Measurements from ENCODE around the gene DDX28. TPM values are rescaled to one million over a fixed set of nuclear protein-coding genes. Genes with fewer than 3 reads are reported as not detected.

DDX28 gene
- polyA plus RNA-seq, 3 donors = 14.7 to 42.9 (median 27.7) TPM

DNA sequence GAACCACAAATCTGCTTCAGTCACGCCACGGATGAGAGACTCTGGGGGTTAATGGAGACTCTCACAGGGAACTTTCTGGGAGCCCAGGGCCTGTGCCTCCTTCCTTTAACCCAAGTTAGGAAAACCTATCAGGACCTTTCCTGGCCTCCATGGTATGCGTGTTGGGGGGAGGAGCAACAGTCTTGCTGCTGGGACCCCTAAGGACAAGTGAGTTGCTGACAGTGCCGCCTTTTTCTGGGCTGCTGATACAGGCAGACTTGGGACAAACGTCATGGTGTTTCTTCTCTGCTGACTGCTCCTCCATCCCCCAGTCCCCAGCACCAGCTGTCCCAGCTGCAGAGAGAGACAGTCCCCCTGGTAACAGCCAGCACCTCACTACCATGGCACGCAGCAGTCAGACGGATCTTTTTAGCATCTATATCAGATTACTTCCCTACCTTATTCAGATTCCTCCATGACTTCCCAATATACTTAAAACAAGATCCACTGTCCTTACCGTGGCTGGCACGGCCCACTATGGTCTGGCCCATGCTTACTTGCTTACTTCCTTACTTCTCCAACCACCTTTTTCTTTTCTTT, 13.8 kb downstream of the DDX28 start:
- Histone ChIP-seq H2AFZ (ENCODE audit: insufficient read depth, low read depth, low read length, poor library complexity, severe bottlenecking) (no peak overlapping the region), H3K27ac (ENCODE audit: low read depth in 1 of 2, low read length in 2 of 2) (no peak overlapping the region), H3K36me3 (replicated peaks in 1 of 2; ENCODE audit: control insufficient read depth in 1 of 2, insufficient read depth in 2 of 2, low read length in 2 of 2) (no peaks in the 10 kb centered on the region), H3K79me2 (ENCODE audit: insufficient read depth, low read length) (no peaks in the 10 kb centered on the region), H3K4me1 (ENCODE audit: control insufficient read depth in 1 of 2, insufficient read depth in 2 of 2, low read length in 2 of 2) (peaks cover 60 to 61% of the 10 kb centered on the region in 2 donors), H4K20me1 (ENCODE audit: insufficient read depth, low read length) (no peaks in the 10 kb centered on the region), H3K4me2 (replicated peaks; ENCODE audit: extremely low read depth, low read length, poor library complexity, severe bottlenecking) (no peak overlapping the region), H3K27me3 (ENCODE audit: control insufficient read depth in 2 of 2, insufficient read depth in 2 of 2, low read length in 2 of 2) (no peaks in the 10 kb centered on the region), H3K9ac (ENCODE audit: insufficient read depth, low read length, poor library complexity, severe bottlenecking) (no peak overlapping the region), H3K9me3 (replicated peaks in 1 of 2; ENCODE audit: control insufficient read depth in 1 of 2, insufficient read depth in 1 of 2, low read length in 2 of 2) (no peaks in the 10 kb centered on the region), H3K4me3 (replicated peaks in 1 of 3; ENCODE audit: low read depth in 2 of 3, low read length in 3 of 3) (no peak overlapping the region)
- WGBS (ENCODE audit: insufficient coverage) = 86% methylated on average over 9 of the region's 9 CpGs
- Mint-ChIP-seq H3K36me3 (peaks cover 0 to 3% of the 10 kb centered on the region in 2 donors), H3K27ac (peak overlapping the region in 4 of 7 donors; percentile 19 to 88 (median 54)), H3K4me3 (no peak overlapping the region), H3K9me3 (peaks cover 0 to 5% (median 0%) of the 10 kb centered on the region in 7 donors), H3K4me1 (peaks cover 54% of the 10 kb centered on the region), H3K27me3 (ENCODE audit: low read depth in 3 of 3) (peaks cover 0 to 2% (median 0%) of the 10 kb centered on the region in 3 donors)
- TF ChIP-seq, protein P1, sequence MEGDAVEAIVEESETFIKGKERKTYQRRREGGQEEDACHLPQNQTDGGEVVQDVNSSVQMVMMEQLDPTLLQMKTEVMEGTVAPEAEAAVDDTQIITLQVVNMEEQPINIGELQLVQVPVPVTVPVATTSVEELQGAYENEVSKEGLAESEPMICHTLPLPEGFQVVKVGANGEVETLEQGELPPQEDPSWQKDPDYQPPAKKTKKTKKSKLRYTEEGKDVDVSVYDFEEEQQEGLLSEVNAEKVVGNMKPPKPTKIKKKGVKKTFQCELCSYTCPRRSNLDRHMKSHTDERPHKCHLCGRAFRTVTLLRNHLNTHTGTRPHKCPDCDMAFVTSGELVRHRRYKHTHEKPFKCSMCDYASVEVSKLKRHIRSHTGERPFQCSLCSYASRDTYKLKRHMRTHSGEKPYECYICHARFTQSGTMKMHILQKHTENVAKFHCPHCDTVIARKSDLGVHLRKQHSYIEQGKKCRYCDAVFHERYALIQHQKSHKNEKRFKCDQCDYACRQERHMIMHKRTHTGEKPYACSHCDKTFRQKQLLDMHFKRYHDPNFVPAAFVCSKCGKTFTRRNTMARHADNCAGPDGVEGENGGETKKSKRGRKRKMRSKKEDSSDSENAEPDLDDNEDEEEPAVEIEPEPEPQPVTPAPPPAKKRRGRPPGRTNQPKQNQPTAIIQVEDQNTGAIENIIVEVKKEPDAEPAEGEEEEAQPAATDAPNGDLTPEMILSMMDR (IDR thresholded peaks at IDR 0.05) = no peak
- no peak for DNase-seq
- intact Hi-C loops (cut with micrococcal nuclease) = loop anchor here in 1 of 2 donors (2.0 kb wide), 1 partner anchor 16 kb away; no protein-coding TSS in a partner anchor

DNA sequence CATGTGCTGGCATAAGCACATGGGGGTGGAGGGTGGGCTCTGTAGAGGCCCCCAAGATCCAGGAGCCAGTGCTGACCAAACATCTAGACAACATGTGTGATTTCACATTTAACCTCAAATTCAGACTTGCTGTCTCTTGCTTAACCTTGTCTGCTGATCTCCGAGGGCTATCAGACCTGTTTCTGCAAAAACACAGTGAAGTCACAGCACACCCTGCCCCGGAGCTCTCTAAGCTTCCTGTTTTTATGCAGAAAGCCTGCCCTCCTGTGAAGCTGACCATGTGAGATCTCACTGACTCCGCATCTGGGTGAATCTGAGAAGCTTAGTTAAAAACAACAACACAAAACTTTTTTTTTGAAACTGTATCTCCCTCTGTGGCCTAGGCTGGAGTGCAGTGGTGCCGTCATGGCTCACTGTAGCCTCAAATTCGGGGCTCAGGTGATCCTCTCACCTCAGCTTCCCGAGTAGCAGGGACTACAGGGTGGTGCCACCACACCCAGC, 17.2 kb downstream of the DDX28 start:
- Histone ChIP-seq H4K20me1 (ENCODE audit: insufficient read depth, low read length) (no peaks in the 10 kb centered on the region), H3K79me2 (ENCODE audit: insufficient read depth, low read length) (no peaks in the 10 kb centered on the region), H3K9me3 (replicated peaks in 1 of 2; ENCODE audit: control insufficient read depth in 1 of 2, insufficient read depth in 1 of 2, low read length in 2 of 2) (no peaks in the 10 kb centered on the region), H3K27me3 (ENCODE audit: control insufficient read depth in 2 of 2, insufficient read depth in 2 of 2, low read length in 2 of 2) (no peaks in the 10 kb centered on the region), H3K4me1 (ENCODE audit: control insufficient read depth in 1 of 2, insufficient read depth in 2 of 2, low read length in 2 of 2) (peaks cover 53 to 57% of the 10 kb centered on the region in 2 donors), H3K4me3 (replicated peaks in 1 of 3; ENCODE audit: low read depth in 2 of 3, low read length in 3 of 3) (peak overlapping the region in 1 of 3 experiments; percentile 29), H2AFZ (ENCODE audit: insufficient read depth, low read depth, low read length, poor library complexity, severe bottlenecking) (no peak overlapping the region), H3K36me3 (replicated peaks in 1 of 2; ENCODE audit: control insufficient read depth in 1 of 2, insufficient read depth in 2 of 2, low read length in 2 of 2) (no peaks in the 10 kb centered on the region), H3K27ac (ENCODE audit: low read depth in 1 of 2, low read length in 2 of 2) (peak overlapping the region; percentile 93 to 97), H3K4me2 (replicated peaks; ENCODE audit: extremely low read depth, low read length, poor library complexity, severe bottlenecking) (peak overlapping the region; percentile 33), H3K9ac (ENCODE audit: insufficient read depth, low read length, poor library complexity, severe bottlenecking) (peak overlapping the region; percentile 62)
- peak; percentile 88 to 94 (median 92) for DNase-seq
- Mint-ChIP-seq H3K4me3 (peak overlapping the region; percentile 39 to 67), H3K9me3 (peaks cover 0 to 5% (median 0%) of the 10 kb centered on the region in 7 donors), H3K27ac (peak overlapping the region; percentile 99 to 100 (median 99)), H3K27me3 (ENCODE audit: low read depth in 3 of 3) (peaks cover 0 to 2% (median 0%) of the 10 kb centered on the region in 3 donors), H3K4me1 (peaks cover 47% of the 10 kb centered on the region), H3K36me3 (peaks cover 0 to 3% of the 10 kb centered on the region in 2 donors)
- TF ChIP-seq, protein P1 (IDR thresholded peaks at IDR 0.05) = no peak
- intact Hi-C loops (cut with micrococcal nuclease) = loop anchor here in 1 of 2 donors (2.0 kb wide), 1 partner anchor 17 kb away; the partner anchor contains the start of genes DDX28 and DUS2
- 0% methylated on average over 3 of the region's 6 CpGs for WGBS (ENCODE audit: insufficient coverage)

Data from CD14-positive monocyte (primary cell).